ENCODE measurements around the gene GPD1L.
A peak's percentile ranks its signal among the peaks of the same experiment; 100 is the strongest.

Gene GPD1L

GRCh38 chr3:32097768-32098167 lies 8.7 kb upstream of the GPD1L start:
- 100% methylated on average over 1 of the region's 1 CpG for WGBS
- H2BK12ac ChIP-seq (ENCODE audit: low read length in 2 of 2), result no peak overlapping the region
- H2BK5ac ChIP-seq (ENCODE audit: low read depth, low read length, poor library complexity, severe bottlenecking), result no peak overlapping the region
- no peaks in the 10 kb centered on the region for H3K79me1 ChIP-seq (replicated peaks; ENCODE audit: low read length, poor library complexity, severe bottlenecking)
- no peak overlapping the region for H3K9ac ChIP-seq (ENCODE audit: low read length)
- no peak overlapping the region for H3K27ac ChIP-seq (ENCODE audit: low read length, poor library complexity, severe bottlenecking)
- no peak overlapping the region for H2BK120ac ChIP-seq (ENCODE audit: low read depth, low read length)
- no peak overlapping the region for H3K4me2 ChIP-seq (ENCODE audit: low read length, poor library complexity, severe bottlenecking)
- DNase-seq, result no peak
- H3K18ac ChIP-seq (ENCODE audit: low read depth in 1 of 2, low read length in 2 of 2), result no peak overlapping the region
- H4K8ac ChIP-seq (ENCODE audit: low read length), result no peak overlapping the region
- peaks cover 36% of the 10 kb centered on the region for H3K9me3 ChIP-seq (ENCODE audit: control insufficient read depth, low read length)
- H4K91ac ChIP-seq (ENCODE audit: low read length), result no peak overlapping the region
- no peak overlapping the region for H2BK15ac ChIP-seq (ENCODE audit: low read depth, poor library complexity, severe bottlenecking)
- no peak overlapping the region for H3K14ac ChIP-seq (ENCODE audit: low read length in 2 of 2)
- no peaks in the 10 kb centered on the region for H3K4me1 ChIP-seq (ENCODE audit: control insufficient read depth, insufficient read depth, low read depth, low read length)
- no peak overlapping the region for H3K23ac ChIP-seq (ENCODE audit: low read length in 2 of 2)
- no peak overlapping the region for H3K4me3 ChIP-seq (ENCODE audit: insufficient read depth in 1 of 2, low read depth in 1 of 2, low read length in 2 of 2)
- H3K27me3 ChIP-seq (ENCODE audit: control insufficient read depth in 1 of 2, insufficient read depth in 1 of 2, low read length in 2 of 2), result peaks cover 0 to 4% of the 10 kb centered on the region in 2 experiments
- no peak overlapping the region for H2AFZ ChIP-seq (ENCODE audit: low read depth, low read length)
- H3K4ac ChIP-seq (ENCODE audit: low read depth in 1 of 2, low read length in 2 of 2), result no peak overlapping the region
- H2AK5ac ChIP-seq (ENCODE audit: low read length, severe bottlenecking), result no peak overlapping the region
- no peaks in the 10 kb centered on the region for H3K36me3 ChIP-seq (ENCODE audit: control insufficient read depth in 1 of 2, insufficient read depth in 2 of 2, low read depth in 1 of 2, low read length in 2 of 2)

- H3K9ac ChIP-seq (ENCODE audit: low read length), result no peak overlapping the region
- no peak overlapping the region for H3K23ac ChIP-seq (ENCODE audit: low read length in 2 of 2)
- H2AK5ac ChIP-seq (ENCODE audit: low read length, severe bottlenecking), result no peak overlapping the region
- H3K4ac ChIP-seq (ENCODE audit: low read depth in 1 of 2, low read length in 2 of 2), result no peak overlapping the region
- H3K4me1 ChIP-seq (ENCODE audit: control insufficient read depth, insufficient read depth, low read depth, low read length), result no peaks in the 10 kb centered on the region
- no peak overlapping the region for H2AFZ ChIP-seq (ENCODE audit: low read depth, low read length)
- peaks cover 43% of the 10 kb centered on the region for H3K9me3 ChIP-seq (ENCODE audit: control insufficient read depth, low read length)
- H2BK120ac ChIP-seq (ENCODE audit: low read depth, low read length), result no peak overlapping the region
- H2BK12ac ChIP-seq (ENCODE audit: low read length in 2 of 2), result no peak overlapping the region
- no peak overlapping the region for H3K4me2 ChIP-seq (ENCODE audit: low read length, poor library complexity, severe bottlenecking)
- DNase-seq, result no peak
- H2BK15ac ChIP-seq (ENCODE audit: low read depth, poor library complexity, severe bottlenecking), result no peak overlapping the region
- H3K27ac ChIP-seq (ENCODE audit: low read length, poor library complexity, severe bottlenecking), result no peak overlapping the region
- no peak overlapping the region for H4K8ac ChIP-seq (ENCODE audit: low read length)
- H4K91ac ChIP-seq (ENCODE audit: low read length), result no peak overlapping the region
- H3K36me3 ChIP-seq (ENCODE audit: control insufficient read depth in 1 of 2, insufficient read depth in 2 of 2, low read depth in 1 of 2, low read length in 2 of 2), result no peaks in the 10 kb centered on the region
- H3K4me3 ChIP-seq (ENCODE audit: insufficient read depth in 1 of 2, low read depth in 1 of 2, low read length in 2 of 2), result no peak overlapping the region
- H3K14ac ChIP-seq (ENCODE audit: low read length in 2 of 2), result no peak overlapping the region
- no peaks in the 10 kb centered on the region for H3K79me1 ChIP-seq (replicated peaks; ENCODE audit: low read length, poor library complexity, severe bottlenecking)
- H2BK5ac ChIP-seq (ENCODE audit: low read depth, low read length, poor library complexity, severe bottlenecking), result no peak overlapping the region
- no peak overlapping the region for H3K18ac ChIP-seq (ENCODE audit: low read depth in 1 of 2, low read length in 2 of 2)
- H3K27me3 ChIP-seq (ENCODE audit: control insufficient read depth in 1 of 2, insufficient read depth in 1 of 2, low read length in 2 of 2), result peaks cover 0 to 4% of the 10 kb centered on the region in 2 experiments
- 87% methylated on average over 1 of the region's 1 CpG for WGBS
Measured at GRCh38 chr3:32098528-32098927, 7.9 kb upstream of the GPD1L start.

- H3K4me3 ChIP-seq (ENCODE audit: insufficient read depth in 1 of 2, low read depth in 1 of 2, low read length in 2 of 2), result no peak overlapping the region
- no peak overlapping the region for H3K4ac ChIP-seq (ENCODE audit: low read depth in 1 of 2, low read length in 2 of 2)
- H3K9me3 ChIP-seq (ENCODE audit: control insufficient read depth, low read length), result peaks cover 43% of the 10 kb centered on the region
- H3K36me3 ChIP-seq (ENCODE audit: control insufficient read depth in 1 of 2, insufficient read depth in 2 of 2, low read depth in 1 of 2, low read length in 2 of 2), result no peaks in the 10 kb centered on the region
- peaks cover 0 to 4% of the 10 kb centered on the region in 2 experiments for H3K27me3 ChIP-seq (ENCODE audit: control insufficient read depth in 1 of 2, insufficient read depth in 1 of 2, low read length in 2 of 2)
- DNase-seq, result no peak
- H2AFZ ChIP-seq (ENCODE audit: low read depth, low read length), result no peak overlapping the region
- no peak overlapping the region for H2BK120ac ChIP-seq (ENCODE audit: low read depth, low read length)
- H3K4me2 ChIP-seq (ENCODE audit: low read length, poor library complexity, severe bottlenecking), result no peak overlapping the region
- H3K14ac ChIP-seq (ENCODE audit: low read length in 2 of 2), result no peak overlapping the region
- H3K23ac ChIP-seq (ENCODE audit: low read length in 2 of 2), result no peak overlapping the region
- H4K91ac ChIP-seq (ENCODE audit: low read length), result no peak overlapping the region
- no peak overlapping the region for H2BK12ac ChIP-seq (ENCODE audit: low read length in 2 of 2)
- no peak overlapping the region for H3K9ac ChIP-seq (ENCODE audit: low read length)
- no peaks in the 10 kb centered on the region for H3K79me1 ChIP-seq (replicated peaks; ENCODE audit: low read length, poor library complexity, severe bottlenecking)
- H3K18ac ChIP-seq (ENCODE audit: low read depth in 1 of 2, low read length in 2 of 2), result no peak overlapping the region
- no peak overlapping the region for H2BK15ac ChIP-seq (ENCODE audit: low read depth, poor library complexity, severe bottlenecking)
- H3K27ac ChIP-seq (ENCODE audit: low read length, poor library complexity, severe bottlenecking), result no peak overlapping the region
- H3K4me1 ChIP-seq (ENCODE audit: control insufficient read depth, insufficient read depth, low read depth, low read length), result no peaks in the 10 kb centered on the region
- 84% methylated on average over 5 of the region's 5 CpGs for WGBS
- H4K8ac ChIP-seq (ENCODE audit: low read length), result no peak overlapping the region
- no peak overlapping the region for H2AK5ac ChIP-seq (ENCODE audit: low read length, severe bottlenecking)
- H2BK5ac ChIP-seq (ENCODE audit: low read depth, low read length, poor library complexity, severe bottlenecking), result no peak overlapping the region
Measured at GRCh38 chr3:32100465-32100864, 6.0 kb upstream of the GPD1L start.

- Histone ChIP-seq H3K79me1 (replicated peaks; ENCODE audit: low read length, poor library complexity, severe bottlenecking) (peaks cover 4% of the 10 kb centered on the region), H3K36me3 (ENCODE audit: control insufficient read depth in 1 of 2, insufficient read depth in 2 of 2, low read depth in 1 of 2, low read length in 2 of 2) (no peaks in the 10 kb centered on the region), H3K9ac (ENCODE audit: low read length) (no peak overlapping the region), H3K23ac (ENCODE audit: low read length in 2 of 2) (no peak overlapping the region), H3K18ac (ENCODE audit: low read depth in 1 of 2, low read length in 2 of 2) (no peak overlapping the region), H3K27me3 (ENCODE audit: control insufficient read depth in 1 of 2, insufficient read depth in 1 of 2, low read length in 2 of 2) (peaks cover 0 to 4% of the 10 kb centered on the region in 2 experiments), H3K14ac (ENCODE audit: low read length in 2 of 2) (no peak overlapping the region), H2BK5ac (ENCODE audit: low read depth, low read length, poor library complexity, severe bottlenecking) (no peak overlapping the region), H2BK120ac (ENCODE audit: low read depth, low read length) (no peak overlapping the region), H3K27ac (ENCODE audit: low read length, poor library complexity, severe bottlenecking) (no peak overlapping the region), H3K4me1 (ENCODE audit: control insufficient read depth, insufficient read depth, low read depth, low read length) (peaks cover 8% of the 10 kb centered on the region), H3K4me2 (ENCODE audit: low read length, poor library complexity, severe bottlenecking) (no peak overlapping the region), H4K8ac (ENCODE audit: low read length) (no peak overlapping the region), H4K91ac (ENCODE audit: low read length) (no peak overlapping the region), H3K4me3 (ENCODE audit: insufficient read depth in 1 of 2, low read depth in 1 of 2, low read length in 2 of 2) (no peak overlapping the region), H2BK12ac (ENCODE audit: low read length in 2 of 2) (no peak overlapping the region), H3K4ac (ENCODE audit: low read depth in 1 of 2, low read length in 2 of 2) (no peak overlapping the region), H2AFZ (ENCODE audit: low read depth, low read length) (no peak overlapping the region), H2BK15ac (ENCODE audit: low read depth, poor library complexity, severe bottlenecking) (no peak overlapping the region), H3K9me3 (ENCODE audit: control insufficient read depth, low read length) (peaks cover 43% of the 10 kb centered on the region), H2AK5ac (ENCODE audit: low read length, severe bottlenecking) (no peak overlapping the region)
- peak; percentile 2 for DNase-seq
- 79% methylated on average over 6 of the region's 7 CpGs for WGBS
Measured at GRCh38 chr3:32102289-32102688, 4.1 kb upstream of the GPD1L start.
